H1 (cell line): ENCODE measurements around the gene TMEM250. TPM values are rescaled to one million over a fixed set of nuclear protein-coding genes. Genes with fewer than 3 reads are reported as not detected.

Experiments used
- CREB1 ChIP-seq: IDR thresholded peaks from 2 replicates; pipeline ENCODE4 v1.6.1; 2012; ENCODE audit warnings: inconsistent platforms
- EGR1 ChIP-seq: IDR thresholded peaks from 2 replicates; pipeline ENCODE4 v1.6.1; 2011; ENCODE audit warnings: low read depth, low read length, borderline replicate concordance
- EP300 ChIP-seq, 2 experiments: IDR thresholded peaks; 1 replicate in 1 of 2; 2 replicates in 1 of 2; pipeline ENCODE4 v1.6.1; 2011 to 2012; ENCODE audit warnings: low read depth in 2 of 2, low read length in 2 of 2, mild to moderate bottlenecking in 2 of 2, borderline replicate concordance in 1 of 2, inconsistent platforms in 1 of 2, moderate library complexity in 1 of 2
- POLR2A ChIP-seq, 2 experiments: IDR thresholded peaks; 1 replicate in 1 of 2; 2 replicates in 1 of 2; pipeline ENCODE4 v1.6.1; 2011; ENCODE audit warnings: low read depth in 2 of 2, low read length in 2 of 2, mild to moderate bottlenecking in 2 of 2; ENCODE audit errors: control extremely low read depth in 1 of 2
- ZNF274 ChIP-seq: IDR thresholded peaks from 2 replicates; pipeline ENCODE4 v1.7.0; 2012; ENCODE audit warnings: low read length, borderline replicate concordance; ENCODE audit errors: extremely low read depth
- polyA plus RNA-seq, 7 experiments: library from polyadenylated mRNA; depleted of rRNA in 3 of 7; stranded (reverse) in 5 of 7; unstranded in 2 of 7; fragments of >200 nt in 5 of 7; fragments of 200-250 nt in 2 of 7; gene quantifications; 1 replicate in 5 of 7; 2 replicates in 1 of 7; 4 replicates in 1 of 7; pipeline versions ENCODE4 v1.2.1 to v1.2.3, GENCODE V29; 2011 to 2013; ENCODE audit warnings: missing spikeins in 2 of 7, mixed read lengths in 2 of 7
- total RNA-seq: library from RNA; stranded (reverse); fragmentation: NEBNext Ultra II Directional; extraction: Animal tissue kit (Norgen Biotek cat#: 25700); gene quantifications from 2 replicates; pipeline ENCODE4 v1.2.1, GENCODE V29; 2021

TMEM250 gene
- total and polyA plus RNA-seq, 2 of the 8 experiments (the other 6 are each of a cell fraction or from before 2014, with no cell fraction given), result 22.3 to 34.9 TPM

GRCh38 chr9:136147038-136147889, 28.6 kb upstream of the TMEM250 start (continued):
- TF ChIP-seq EP300 (IDR thresholded peaks at IDR 0.05; ENCODE audit: borderline replicate concordance in 1 of 2, low read depth in 2 of 2, low read length in 2 of 2) (no peak), POLR2A (IDR thresholded peaks at IDR 0.05; ENCODE audit: control extremely low read depth in 1 of 2, low read depth in 2 of 2, low read length in 2 of 2) (no peak), EGR1 (no peak), CREB1 (no peak), ZNF274 (no peak)
- TF ChIP-seq, all 59 proteins: peak for 0
